ENCODE data around the gene MAP3K3.
"Not testable (repeated sequence)": the region's sequence is repeated elsewhere in the genome, so short reads cannot be mapped to it uniquely, and the experiment has no call there.

The MAP3K3 gene

DNA sequence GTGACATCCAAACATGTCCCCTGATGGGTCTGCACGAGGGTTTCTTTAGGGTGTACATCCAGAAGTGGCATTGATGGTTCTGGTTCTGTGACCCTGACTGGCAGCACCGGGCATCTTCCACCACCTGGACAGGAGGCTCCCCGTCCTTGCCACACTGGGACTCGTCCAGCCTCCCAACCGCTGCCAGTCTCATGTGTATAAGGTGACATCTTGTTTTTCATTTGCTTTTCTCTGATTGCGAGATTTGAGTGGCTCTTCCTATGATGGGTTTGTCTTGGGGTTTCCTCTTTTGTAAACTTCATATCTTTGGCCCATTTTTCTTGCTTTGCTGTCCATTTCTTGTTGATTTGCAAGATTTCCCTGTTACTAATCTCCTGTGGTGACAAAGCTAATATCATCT, 86.9 kb downstream of the MAP3K3 start:
- no peak for DNase-seq

DNA sequence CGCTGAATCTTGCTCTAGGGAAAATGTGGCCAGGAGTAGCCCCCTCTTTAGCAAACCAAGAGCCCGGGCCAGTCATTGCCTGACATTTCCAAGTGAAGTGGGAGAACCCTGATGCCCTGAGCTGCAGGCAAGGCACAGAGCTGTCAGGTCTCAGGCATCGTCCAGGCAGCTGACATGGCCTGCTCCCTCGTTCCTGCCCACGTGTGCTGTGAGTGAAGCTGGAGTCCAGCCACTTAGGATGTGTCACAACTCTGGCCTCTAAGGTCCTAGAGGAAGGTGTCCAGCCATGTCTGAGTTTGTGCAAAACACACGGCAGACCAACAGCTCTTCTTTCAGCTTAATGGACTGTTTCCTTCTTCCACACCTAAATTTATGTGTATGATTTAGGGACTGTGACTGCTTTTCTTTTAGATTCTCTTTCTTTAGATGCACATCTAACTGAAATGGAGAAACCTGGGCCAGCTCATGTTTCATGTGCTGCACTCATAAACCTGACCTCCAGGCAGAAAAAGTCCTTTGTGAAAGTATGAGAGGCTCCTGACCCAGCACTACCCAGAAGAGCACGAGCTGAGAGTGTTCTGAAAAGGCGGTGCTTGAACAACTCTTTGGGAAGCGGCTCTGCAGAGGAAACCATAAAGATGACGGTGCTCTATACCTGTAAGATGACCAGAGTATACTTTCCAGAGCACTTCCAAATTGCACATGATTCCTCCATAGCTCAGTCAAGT, 92.5 kb downstream of the MAP3K3 start:
- DNase-seq: no peak

DNA sequence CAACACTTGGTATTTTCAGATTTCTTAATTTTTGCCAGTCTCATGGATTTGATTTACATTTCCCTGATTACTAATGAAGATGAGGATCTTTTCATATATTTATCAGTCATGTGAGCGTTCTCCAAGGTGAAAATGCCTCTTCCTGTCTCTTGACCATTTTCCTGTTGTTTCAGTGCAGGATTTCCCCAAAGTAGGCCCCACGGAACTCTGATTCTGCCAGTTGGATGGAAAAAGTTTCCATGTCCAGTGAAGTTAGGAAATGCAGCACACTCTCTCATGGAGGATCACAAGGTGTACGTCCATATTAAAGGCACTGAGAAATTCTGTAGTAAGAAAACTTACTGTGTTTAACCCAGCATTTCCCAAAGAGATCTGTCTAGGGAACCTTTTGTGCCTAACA, 94.2 kb downstream of the MAP3K3 start:
- DNase-seq: no peak

- DNase-seq: no peak
These were observed 96.8 kb downstream of the MAP3K3 start for GRCh38 chr17:63718988-63719387.

- DNase-seq: not testable (repeated sequence)
These were observed 98.0 kb downstream of the MAP3K3 start for GRCh38 chr17:63720194-63720593.

DNA sequence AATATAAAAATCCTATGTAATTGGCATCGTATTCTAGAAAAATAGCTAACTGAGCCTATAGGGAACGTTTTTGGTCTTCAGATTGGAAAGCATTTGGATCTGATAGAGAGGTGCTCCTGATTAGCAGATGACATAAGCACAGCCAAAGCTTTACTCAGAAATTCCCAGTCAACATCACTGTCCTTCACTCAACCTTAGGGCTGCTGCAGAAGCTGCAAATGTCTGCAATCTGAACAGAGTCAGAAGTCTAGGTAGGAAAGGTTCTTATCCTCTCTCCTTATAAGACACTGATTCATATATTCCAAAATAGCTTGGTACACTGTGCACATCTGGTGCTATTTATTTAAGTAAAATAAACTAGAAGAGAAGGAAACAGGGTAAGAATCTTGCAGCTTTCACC, 100.2 kb downstream of the MAP3K3 start:
- no peak for DNase-seq

DNA sequence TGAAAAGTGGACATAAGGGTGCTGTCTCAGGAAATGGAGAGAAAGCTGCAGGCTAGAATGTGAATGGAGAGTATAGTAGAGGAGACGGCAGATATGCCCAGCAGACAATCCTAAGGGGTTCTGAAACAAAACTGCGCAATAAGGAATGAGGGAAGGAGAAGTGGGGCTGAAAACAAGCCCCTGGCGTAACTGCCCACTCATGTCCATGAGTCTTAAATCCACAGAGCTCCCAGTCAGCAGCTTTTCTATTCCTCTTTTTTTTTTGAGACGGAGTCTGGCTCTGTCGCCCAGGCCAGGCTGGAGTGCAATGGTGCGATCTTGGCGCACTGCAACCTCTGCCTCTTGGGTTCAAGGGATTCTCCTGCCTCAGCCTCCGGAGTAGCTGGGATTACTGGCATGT, 113.5 kb downstream of the MAP3K3 start:
- DNase-seq: no peak

GRCh38 chr17:63740464-63741142, 118.4 kb downstream of the MAP3K3 start:
- DNase-seq: no peak

DNA sequence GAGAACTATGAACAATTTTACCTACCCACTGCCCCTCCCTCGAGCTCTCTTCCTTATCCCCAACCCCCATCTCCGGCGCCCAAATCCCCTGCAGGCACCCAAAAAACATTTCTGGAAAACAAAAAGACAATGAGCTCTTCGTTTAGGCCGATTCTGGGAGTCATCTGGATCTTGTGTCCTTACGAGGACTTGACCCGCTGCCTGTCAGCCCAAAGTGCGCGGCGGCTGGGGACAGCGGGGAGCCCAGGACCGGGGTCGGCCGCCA, 118.9 kb downstream of the MAP3K3 start:
- DNase-seq: no peak

- DNase-seq: peak; percentile 99
These were observed 119.4 kb downstream of the MAP3K3 start, which contains the start of gene STRADA for GRCh38 chr17:63741408-63742173. Gene STRADA (minus strand): TSS chr17:63741799. CDS start chr17:63728369, 13,430 bp downstream.

Measured in activated effector memory CD4-positive, alpha-beta T cell treated with Interleukin-2 at 50 U/mL for 16 hours (primary cell).